Neural progenitor cell (in vitro differentiated cells): ENCODE data around the gene HMBS.

Source experiments
- CTCF ChIP-seq: fragments of 200-600 bp; sonication (generic); IDR thresholded peaks from 2 replicates; pipeline ENCODE4 v1.5.1; 2017; ENCODE audit warnings: antibody characterized with exemption, mild to moderate bottlenecking
- EZH2 ChIP-seq: fragments of 200-600 bp; sonication (generic); IDR thresholded peaks from 2 replicates; pipeline ENCODE4 v1.6.1; 2017; ENCODE audit warnings: antibody characterized with exemption, mild to moderate bottlenecking, moderate library complexity
- EZH2phosphoT487 ChIP-seq: fragments of 200-600 bp; sonication (generic); IDR thresholded peaks from 2 replicates; pipeline ENCODE4 v1.6.1; 2017; ENCODE audit warnings: antibody characterized with exemption

GRCh38 chr11:119078675-119079420 is 5.8 kb upstream of the HMBS start:
- TF ChIP-seq CTCF, result no peak
- no peak for TF ChIP-seq EZH2
- TF ChIP-seq EZH2phosphoT487, result no peak
